GM18951 (cell line): Measurements from ENCODE around the gene ALPG.

Experiments used
- POLR2A ChIP-seq: IDR thresholded peaks from 4 replicates; pipeline ENCODE4 v1.6.1; 2011; ENCODE audit warnings: mild to moderate bottlenecking; ENCODE audit not compliant: insufficient read length, insufficient read depth; ENCODE audit errors: extremely low read depth
- in situ Hi-C: fragments of 300-500 bp; cut with MboI; formaldehyde crosslinking; loops from one replicate; pipeline ENCODE4 v1.12.0; 2022; ENCODE audit warnings: low sequenced_read_pairs, mixed read lengths, inconsistent platforms; ENCODE audit not compliant: unreplicated experiment

ALPG gene

GRCh38 chr2:232431705-232432590 is 25.3 kb downstream of the ALPG start:
- in situ Hi-C loops, result loop anchor here (10.0 kb wide), 1 partner anchor 527 kb away; no protein-coding TSS in a partner anchor
- no peak for TF ChIP-seq POLR2A

DNA sequence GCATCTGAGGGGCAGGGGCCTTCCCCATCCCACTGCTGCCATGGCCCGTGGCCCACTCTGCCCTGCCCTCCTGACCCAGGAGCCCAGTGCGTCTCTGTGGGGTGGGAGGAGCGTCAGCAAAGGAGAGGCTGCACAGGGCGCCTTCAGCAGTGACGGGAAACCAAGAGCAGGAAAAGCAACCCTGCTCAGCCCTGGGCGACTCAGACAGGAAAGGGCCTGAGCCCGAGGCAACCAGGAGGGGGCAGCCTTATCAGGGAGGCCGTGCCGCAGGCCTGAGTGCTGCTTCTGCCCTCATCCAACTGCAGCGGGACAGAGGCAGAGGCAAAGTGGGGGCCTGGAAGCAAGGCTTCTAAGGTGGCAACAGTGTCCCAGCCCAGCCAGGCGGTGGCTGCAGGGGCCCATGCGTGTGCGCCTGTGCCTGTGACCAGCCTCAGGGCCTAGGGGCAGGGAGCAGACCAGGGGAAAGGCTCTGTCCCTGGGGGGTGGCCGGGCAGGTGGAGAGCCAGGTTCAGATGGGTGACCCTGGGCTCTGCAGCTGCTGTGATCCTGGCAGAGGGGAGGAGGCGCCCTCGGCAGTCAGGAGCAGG is 26.0 kb downstream of the ALPG start:
- TF ChIP-seq POLR2A, result no peak
- in situ Hi-C loops, result loop anchor here (10.0 kb wide), 1 partner anchor 528 kb away; no protein-coding TSS in a partner anchor

- in situ Hi-C loops, result loop anchor here (10.0 kb wide), 1 partner anchor 529 kb away; no protein-coding TSS in a partner anchor
These were observed 27.0 kb downstream of the ALPG start for GRCh38 chr2:232433622-232434021.

GRCh38 chr2:232434091-232434490 is 27.4 kb downstream of the ALPG start:
- no peak for TF ChIP-seq POLR2A
- in situ Hi-C loops, result loop anchor here (10.0 kb wide), 1 partner anchor 529 kb away; no protein-coding TSS in a partner anchor

DNA sequence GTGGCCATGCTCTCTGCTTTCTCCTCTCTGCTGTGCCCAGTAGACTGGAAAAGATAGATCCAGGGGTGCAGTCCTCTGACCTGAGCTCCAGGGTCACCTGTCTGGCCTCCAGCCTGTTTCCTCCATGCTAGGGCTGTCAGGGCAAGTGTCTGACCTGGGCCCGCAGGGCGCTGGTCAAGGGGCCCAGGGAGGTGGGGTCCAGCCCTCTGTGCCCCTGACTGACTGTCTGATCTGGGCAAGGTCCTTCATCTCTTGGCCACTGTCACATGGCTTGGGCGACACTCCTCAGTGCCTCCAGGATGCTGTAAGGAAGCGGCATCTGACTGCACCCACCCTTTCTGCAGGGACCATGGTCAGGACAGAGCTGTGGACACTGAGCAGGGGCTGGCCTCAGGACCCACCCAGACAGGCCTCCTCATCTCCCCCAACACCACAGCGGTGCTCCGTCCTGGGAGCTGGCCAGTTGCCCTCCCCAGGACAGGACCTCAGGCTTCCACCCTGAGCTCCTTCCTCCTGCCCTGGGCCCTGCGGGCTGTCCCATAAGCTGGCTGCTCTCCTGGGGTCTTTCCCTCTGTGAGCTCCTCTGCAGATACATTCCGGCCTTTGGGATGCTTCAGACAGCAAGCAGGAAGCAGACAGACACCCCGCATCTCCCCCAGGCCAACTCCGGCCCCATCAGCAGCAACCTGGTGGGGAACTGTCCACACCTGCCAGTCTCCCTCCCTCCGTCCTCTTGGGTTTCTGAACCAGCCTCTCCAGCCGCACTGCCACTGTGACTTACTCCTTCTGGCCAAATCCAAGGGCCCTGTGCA is 28.1 kb downstream of the ALPG start:
- TF ChIP-seq POLR2A, result no peak
- in situ Hi-C loops, result loop anchor here (5.0 to 10.0 kb wide), 2 partner anchors 107 to 530 kb away; no protein-coding TSS in a partner anchor

- in situ Hi-C loops, result loop anchor here (5.0 to 10.0 kb wide), 2 partner anchors 108 to 531 kb away; no protein-coding TSS in a partner anchor
- no peak for TF ChIP-seq POLR2A
These were observed 28.7 kb downstream of the ALPG start for GRCh38 chr2:232435375-232435648.

DNA sequence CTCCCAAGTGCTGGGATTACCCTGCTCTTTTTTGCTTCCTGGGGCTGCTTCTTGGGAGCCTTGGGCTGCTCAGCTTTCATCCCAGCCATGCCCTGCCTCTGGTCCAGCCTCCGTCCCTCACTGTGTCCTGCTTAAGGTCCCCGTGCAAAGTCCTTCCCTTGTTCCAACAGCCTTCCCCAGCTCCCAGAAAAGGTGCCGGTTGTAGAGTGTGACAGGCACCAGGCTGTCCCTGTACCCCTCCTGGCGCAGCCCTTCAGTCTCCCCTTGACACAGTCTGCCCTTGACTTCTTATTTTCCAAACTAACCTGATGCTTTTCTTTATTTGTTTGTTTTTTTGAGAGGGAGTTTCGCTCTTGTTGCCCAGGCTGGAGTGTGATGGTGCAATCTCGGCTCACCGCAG is 29.2 kb downstream of the ALPG start:
- in situ Hi-C loops, result loop anchor here (5.0 to 10.0 kb wide), 2 partner anchors 109 to 531 kb away; no protein-coding TSS in a partner anchor
- TF ChIP-seq POLR2A, result no peak

DNA sequence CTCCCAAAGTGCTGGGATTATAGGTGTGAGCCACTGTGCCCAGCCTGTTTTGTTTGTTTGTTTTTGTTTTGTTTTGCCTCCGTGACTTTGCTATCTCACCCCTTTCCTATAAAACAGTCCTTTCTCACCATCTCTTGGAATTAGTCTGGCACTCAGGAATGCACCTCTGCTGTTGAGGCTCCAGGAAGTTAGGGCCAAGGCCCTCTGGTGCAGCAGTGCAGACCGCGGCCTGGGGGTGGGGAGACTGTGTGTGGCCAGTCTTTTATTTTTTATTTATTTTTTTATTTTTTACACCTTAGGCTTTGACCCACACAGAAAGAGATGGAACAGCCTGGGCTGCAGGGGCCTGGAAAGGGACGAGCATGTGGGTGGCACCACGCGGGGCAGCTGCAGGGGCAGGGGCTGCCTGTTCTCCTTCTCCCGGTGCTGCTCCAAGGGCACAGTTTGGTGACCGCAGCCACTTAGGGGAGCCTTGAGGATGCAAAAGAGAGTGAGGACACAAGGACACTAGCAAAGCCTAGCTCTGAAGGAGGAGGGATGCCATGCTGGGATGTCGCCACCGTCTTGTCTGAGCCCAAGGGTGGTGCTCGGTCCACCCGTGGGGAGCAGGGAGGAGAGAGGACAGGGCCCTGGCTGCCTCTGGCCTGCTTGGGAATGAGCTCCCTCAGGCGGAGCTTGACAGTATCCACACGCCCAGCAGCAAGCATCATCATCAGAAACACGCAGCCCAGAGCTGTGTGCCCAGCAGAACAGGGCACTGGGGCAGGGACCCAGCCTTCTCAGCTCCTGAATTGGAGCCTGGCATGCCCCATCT is 29.9 kb downstream of the ALPG start:
- no peak for TF ChIP-seq POLR2A
- in situ Hi-C loops, result loop anchor here (5.0 to 10.0 kb wide), 2 partner anchors 109 to 532 kb away; no protein-coding TSS in a partner anchor

GRCh38 chr2:232437195-232437571 is 30.5 kb downstream of the ALPG start:
- in situ Hi-C loops, result loop anchor here (5.0 to 10.0 kb wide), 2 partner anchors 110 to 532 kb away; no protein-coding TSS in a partner anchor
- no peak for TF ChIP-seq POLR2A

DNA sequence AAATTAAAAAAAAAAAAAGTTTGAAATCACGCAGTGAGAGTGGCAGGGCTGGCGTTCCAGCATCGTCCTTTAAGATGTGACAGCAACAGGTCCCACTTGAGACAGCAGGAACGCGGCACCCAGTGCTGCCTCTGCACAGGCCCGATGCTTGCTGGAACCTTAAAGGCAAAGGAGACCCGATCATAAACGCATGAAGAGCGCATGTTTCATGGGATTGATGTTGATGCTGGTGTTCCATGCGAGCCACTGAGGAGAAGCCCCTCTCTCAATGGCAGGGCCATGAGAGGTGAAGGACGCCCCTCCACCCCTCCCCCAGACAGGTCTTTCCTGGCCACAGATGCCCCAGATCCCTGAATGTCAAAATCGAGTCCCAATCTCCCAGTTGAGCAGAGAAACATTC is 31.4 kb downstream of the ALPG start:
- in situ Hi-C loops, result loop anchor here (5.0 to 10.0 kb wide), 2 partner anchors 111 to 533 kb away; no protein-coding TSS in a partner anchor
- TF ChIP-seq POLR2A, result no peak

GRCh38 chr2:232438951-232439757 is 32.5 kb downstream of the ALPG start:
- TF ChIP-seq POLR2A, result no peak
- in situ Hi-C loops, result loop anchor here (5.0 to 10.0 kb wide), 2 partner anchors 112 to 534 kb away; no protein-coding TSS in a partner anchor

GRCh38 chr2:232439758-232440135 is 33.1 kb downstream of the ALPG start:
- in situ Hi-C loops, result loop anchor here (5.0 to 10.0 kb wide), 3 partner anchors 75 to 535 kb away; no protein-coding TSS in a partner anchor
- TF ChIP-seq POLR2A, result no peak

DNA sequence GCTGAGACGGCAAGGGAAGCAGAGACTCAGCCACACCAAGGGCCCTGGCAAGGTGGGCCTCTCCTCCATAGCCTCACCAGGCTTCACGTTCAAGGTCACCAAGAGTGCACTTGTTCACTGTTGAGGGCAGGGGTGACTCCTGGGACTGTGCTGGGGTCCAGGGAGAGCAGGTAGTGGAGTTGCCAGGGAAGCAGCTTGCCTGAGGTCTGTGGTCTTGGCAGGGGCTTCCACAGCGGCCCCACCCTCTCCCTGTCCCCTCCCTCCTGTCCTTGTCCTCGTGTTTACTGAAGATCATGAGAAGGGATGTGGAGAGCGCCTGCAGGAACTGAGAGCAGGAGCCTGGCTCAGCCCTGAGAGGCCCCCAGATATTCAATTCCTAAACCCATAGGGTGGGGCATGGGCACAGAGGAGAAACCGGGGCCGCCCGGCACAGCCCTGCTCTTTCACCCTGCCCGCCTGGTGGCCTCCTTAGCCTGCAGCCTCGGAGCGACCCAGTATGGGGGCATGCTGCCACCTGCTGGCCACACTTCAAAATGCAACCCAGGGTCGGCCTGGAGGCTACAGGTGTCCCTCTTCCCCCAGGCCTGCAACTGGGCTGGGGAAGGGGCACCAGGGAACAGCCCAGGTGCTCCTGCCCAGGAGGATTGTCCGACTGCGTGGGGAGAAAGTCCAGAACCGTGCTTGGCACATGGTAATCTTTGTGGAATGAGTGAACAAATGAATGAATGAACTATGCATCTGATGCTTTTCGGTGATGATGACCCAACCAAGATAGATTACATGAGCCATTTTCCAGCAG is 33.8 kb downstream of the ALPG start:
- in situ Hi-C loops, result loop anchor here (10.0 kb wide), 1 partner anchor 74 kb away; no protein-coding TSS in a partner anchor
